Keratinocyte (primary cell): ENCODE results near the gene ETV3.

Experiments used
- EZH2 ChIP-seq: IDR thresholded peaks from one replicate; pipeline ENCODE4 v1.6.1; 2012; ENCODE audit warnings: inconsistent platforms, mild to moderate bottlenecking, low read length, moderate library complexity
- TF ChIP-seq, protein P1 (sequence below), 3 experiments: IDR thresholded peaks in 1 of 3; conservative IDR thresholded peaks in 1 of 3; optimal IDR thresholded peaks in 1 of 3; 2 replicates in 2 of 3; 3 replicates in 1 of 3; pipeline versions ENCODE3 to v1.5.1; 2011; ENCODE audit warnings: low read length in 3 of 3, mild to moderate bottlenecking in 3 of 3, moderate library complexity in 2 of 3, control low read depth in 1 of 3, inconsistent platforms in 1 of 3; ENCODE audit not compliant: insufficient read depth in 2 of 3; ENCODE audit errors: extremely low read depth in 1 of 3

DNA sequence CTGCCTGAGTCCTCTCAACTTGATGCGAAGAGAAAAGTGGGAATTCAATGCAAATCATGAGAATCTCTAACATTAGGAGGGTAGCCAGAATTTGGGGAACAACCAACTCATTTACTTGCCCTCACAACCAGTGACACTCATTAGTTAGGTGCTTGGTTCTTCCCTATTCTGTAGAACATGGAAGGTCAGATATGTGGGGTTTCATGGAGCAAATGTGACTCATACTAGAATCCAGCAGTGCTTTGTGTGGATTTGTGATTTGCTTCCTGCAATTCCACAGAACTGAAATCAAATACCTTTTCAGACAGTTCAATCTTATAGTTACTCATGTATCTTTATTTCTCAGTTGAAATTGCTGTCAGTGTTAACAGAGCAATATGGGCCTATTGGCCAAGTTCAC, 6.9 kb upstream of the ETV3 start:
- TF ChIP-seq EZH2 = no peak
- TF ChIP-seq, protein P1, sequence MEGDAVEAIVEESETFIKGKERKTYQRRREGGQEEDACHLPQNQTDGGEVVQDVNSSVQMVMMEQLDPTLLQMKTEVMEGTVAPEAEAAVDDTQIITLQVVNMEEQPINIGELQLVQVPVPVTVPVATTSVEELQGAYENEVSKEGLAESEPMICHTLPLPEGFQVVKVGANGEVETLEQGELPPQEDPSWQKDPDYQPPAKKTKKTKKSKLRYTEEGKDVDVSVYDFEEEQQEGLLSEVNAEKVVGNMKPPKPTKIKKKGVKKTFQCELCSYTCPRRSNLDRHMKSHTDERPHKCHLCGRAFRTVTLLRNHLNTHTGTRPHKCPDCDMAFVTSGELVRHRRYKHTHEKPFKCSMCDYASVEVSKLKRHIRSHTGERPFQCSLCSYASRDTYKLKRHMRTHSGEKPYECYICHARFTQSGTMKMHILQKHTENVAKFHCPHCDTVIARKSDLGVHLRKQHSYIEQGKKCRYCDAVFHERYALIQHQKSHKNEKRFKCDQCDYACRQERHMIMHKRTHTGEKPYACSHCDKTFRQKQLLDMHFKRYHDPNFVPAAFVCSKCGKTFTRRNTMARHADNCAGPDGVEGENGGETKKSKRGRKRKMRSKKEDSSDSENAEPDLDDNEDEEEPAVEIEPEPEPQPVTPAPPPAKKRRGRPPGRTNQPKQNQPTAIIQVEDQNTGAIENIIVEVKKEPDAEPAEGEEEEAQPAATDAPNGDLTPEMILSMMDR (optimal IDR thresholded peaks at IDR 0.05 in 1 of 3, IDR thresholded peaks at IDR 0.05 in 1 of 3, conservative IDR thresholded peaks at IDR 0.05 in 1 of 3; ENCODE audit: extremely low read depth in 1 of 3, insufficient read depth in 2 of 3, low read length in 3 of 3) = no peak
